GM19238 (cell line): ENCODE measurements around the gene RNF34.
A peak's percentile ranks its signal among the peaks of the same experiment; 100 is the strongest.

Experiments
- DNase-seq: peaks from one replicate; pipeline ENCODE4 v3.0.0; 2011; ENCODE audit warnings: low spot score; ENCODE audit not compliant: insufficient read length

RNF34 gene

DNA sequence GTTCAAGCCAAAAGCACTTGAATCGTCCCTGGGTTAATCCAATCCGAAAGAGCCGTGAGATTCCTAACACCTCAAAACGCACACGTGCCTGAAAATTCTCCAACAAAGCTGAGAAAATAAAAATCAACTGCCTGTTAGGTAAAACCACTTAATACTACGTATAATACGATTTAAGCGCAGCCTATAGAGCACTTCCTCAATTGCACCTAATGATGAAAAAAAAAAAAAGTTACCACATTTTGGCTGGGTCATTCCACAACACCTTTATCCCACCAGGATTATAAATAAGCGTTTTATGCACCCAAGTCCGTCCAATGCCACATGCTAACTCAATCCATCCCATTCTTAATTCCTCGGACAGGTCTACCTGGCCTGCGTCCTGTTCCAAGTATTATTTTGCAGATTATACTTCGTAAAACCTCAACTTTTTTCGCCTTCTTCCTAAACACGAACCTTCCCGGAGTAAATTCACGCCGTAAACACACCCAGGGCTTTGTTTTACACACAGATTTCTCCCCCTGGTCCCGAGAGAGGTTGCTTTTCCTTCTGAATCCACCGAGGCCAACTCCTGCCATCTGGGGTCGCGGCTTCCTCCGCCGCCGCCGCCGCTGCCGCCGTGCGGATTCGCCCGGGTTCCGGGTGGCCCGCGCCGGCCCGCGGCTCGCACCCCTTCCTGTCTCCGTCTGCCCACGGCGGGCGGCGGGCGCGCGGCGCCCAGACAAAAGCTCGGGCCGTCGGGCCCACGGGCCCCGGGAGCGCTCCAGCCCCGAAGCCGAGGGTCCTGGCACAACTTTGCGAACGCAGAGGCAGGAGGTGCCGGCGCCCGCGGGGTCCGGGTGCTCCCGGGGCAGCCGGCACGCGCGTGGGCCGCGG, 66.2 kb downstream of the RNF34 start:
- DNase-seq, result peak; percentile 47

GRCh38 chr12:121466794-121467637, 67.1 kb downstream of the RNF34 start:
- DNase-seq, result peak; percentile 92

- DNase-seq, result no peak
These were observed 68.0 kb downstream of the RNF34 start for GRCh38 chr12:121467638-121468498.

DNA sequence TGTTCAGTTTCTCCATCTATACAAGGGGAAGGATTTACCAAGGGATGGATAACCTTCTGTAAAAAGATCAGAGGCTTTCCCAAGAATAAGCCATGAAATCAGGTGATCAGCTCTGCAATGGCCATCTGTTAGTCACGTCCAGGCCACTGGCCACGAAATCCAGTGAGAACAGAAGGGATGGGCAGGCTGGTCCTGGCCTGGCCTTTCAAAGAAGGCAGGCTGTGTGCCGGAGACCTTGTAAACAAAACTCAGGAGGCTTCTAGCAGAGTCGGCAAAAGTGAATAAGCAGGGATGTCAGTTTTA, 68.5 kb downstream of the RNF34 start:
- no peak for DNase-seq

- no peak for DNase-seq
These were observed 70.8 kb downstream of the RNF34 start for GRCh38 chr12:121470751-121471150.

GRCh38 chr12:121472150-121472905, 72.4 kb downstream of the RNF34 start:
- no peak for DNase-seq
